PC-3 (cell line): Measurements from ENCODE around the gene TSN.

ENCODE experiments used
- CTCF ChIP-seq: fragments of 300-600 bp; sonication (generic); conservative IDR thresholded peaks from 2 replicates; pipeline ENCODE4 v1.5.1; 2017; ENCODE audit warnings: antibody characterized with exemption, low read depth, mild to moderate bottlenecking, low read length
- EZH2 ChIP-seq: fragments of 300-600 bp; sonication (generic); IDR thresholded peaks from one replicate; pipeline ENCODE4 v1.6.1; 2017; ENCODE audit warnings: antibody characterized with exemption, mild to moderate bottlenecking, low read length; ENCODE audit not compliant: unreplicated experiment
- EZH2phosphoT487 ChIP-seq: fragments of 300-600 bp; sonication (generic); IDR thresholded peaks from 2 replicates; pipeline ENCODE4 v1.6.1; 2018; ENCODE audit warnings: mild to moderate bottlenecking, antibody characterized with exemption, low read length, borderline replicate concordance

- TF ChIP-seq CTCF (no peak), EZH2 (no peak), EZH2phosphoT487 (no peak)
These were observed 11.2 kb downstream of the TSN start for GRCh38 chr2:121766624-121767023.
